Muscle of arm (tissue), 14 donors: ENCODE measurements around the gene RAF1. TPM values are rescaled to one million over a fixed set of nuclear protein-coding genes. Genes with fewer than 3 reads are reported as not detected.
"Not testable (repeated sequence)": the region's sequence is repeated elsewhere in the genome, so short reads cannot be mapped to it uniquely, and the experiment has no call there.

Experiments used
- DNase-seq: peaks from one replicate; pipeline ENCODE4 v3.0.0-alpha.2; 2013
- long read RNA-seq, 11 donors: transcript quantifications; one replicate each; lab custom pipeline, GENCODE V29; 2026
- polyA plus RNA-seq, 12 donors: library from polyadenylated mRNA; unstranded; fragments of 120-200 nt; gene quantifications; one replicate each; pipeline ENCODE4 v1.2.1, GENCODE V29; 2013; ENCODE audit not compliant: insufficient read length in 12 of 12

RAF1 gene
- 100 to 1,000 TPM in 6 of 12 donors, 10 to 100 TPM in 5, not detected in 1; 75.4 to 129 (median 107) TPM for polyA plus RNA-seq
- long read RNA-seq, donor 1, transcript RAF1-201 (17 exons, 3,300 nt): major isoform, 5 of 20 reads
- long read RNA-seq, donor 1, partial matches to known transcripts: 14 of 20 reads
- long read RNA-seq, donor 1, other reads (novel, unspliced or antisense): 0 of 20 reads
- long read RNA-seq, donor 2, transcript RAF1-201 (17 exons, 3,300 nt): major isoform, 10 of 27 reads
- long read RNA-seq, donor 2, partial matches to known transcripts: 12 of 27 reads
- long read RNA-seq, donor 2, other reads (novel, unspliced or antisense): 0 of 27 reads
- long read RNA-seq, donor 3, partial matches to known transcripts: 0 of 6 reads
- long read RNA-seq, donor 3, other reads (novel, unspliced or antisense): 0 of 6 reads
- long read RNA-seq, donor 4, partial matches to known transcripts: 0 of 4 reads
- long read RNA-seq, donor 4, other reads (novel, unspliced or antisense): 0 of 4 reads
- long read RNA-seq, donor 5, transcript RAF1-201 (17 exons, 3,300 nt): major isoform, 16 of 23 reads
- long read RNA-seq, donor 5, partial matches to known transcripts: 6 of 23 reads
- long read RNA-seq, donor 5, other reads (novel, unspliced or antisense): 0 of 23 reads
- long read RNA-seq, donor 6, partial matches to known transcripts: 0 of 2 reads
- long read RNA-seq, donor 6, other reads (novel, unspliced or antisense): 0 of 2 reads
- long read RNA-seq, donor 7, partial matches to known transcripts: 5 of 6 reads
- long read RNA-seq, donor 7, other reads (novel, unspliced or antisense): 0 of 6 reads
- long read RNA-seq, donor 8, partial matches to known transcripts: 8 of 15 reads
- long read RNA-seq, donor 8, other reads (novel, unspliced or antisense): 0 of 15 reads
- long read RNA-seq, donor 9, transcript RAF1-201 (17 exons, 3,300 nt): major isoform, 6 of 18 reads
- long read RNA-seq, donor 9, partial matches to known transcripts: 11 of 18 reads
- long read RNA-seq, donor 9, other reads (novel, unspliced or antisense): 0 of 18 reads
- long read RNA-seq, donor 10, transcript RAF1-201 (17 exons, 3,300 nt): major isoform, 7 of 10 reads
- long read RNA-seq, donor 10, partial matches to known transcripts: 0 of 10 reads
- long read RNA-seq, donor 10, other reads (novel, unspliced or antisense): 0 of 10 reads
- long read RNA-seq, donor 11, transcript RAF1-201 (17 exons, 3,300 nt): major isoform, 7 of 15 reads
- long read RNA-seq, donor 11, partial matches to known transcripts: 8 of 15 reads
- long read RNA-seq, donor 11, other reads (novel, unspliced or antisense): 0 of 15 reads

DNA sequence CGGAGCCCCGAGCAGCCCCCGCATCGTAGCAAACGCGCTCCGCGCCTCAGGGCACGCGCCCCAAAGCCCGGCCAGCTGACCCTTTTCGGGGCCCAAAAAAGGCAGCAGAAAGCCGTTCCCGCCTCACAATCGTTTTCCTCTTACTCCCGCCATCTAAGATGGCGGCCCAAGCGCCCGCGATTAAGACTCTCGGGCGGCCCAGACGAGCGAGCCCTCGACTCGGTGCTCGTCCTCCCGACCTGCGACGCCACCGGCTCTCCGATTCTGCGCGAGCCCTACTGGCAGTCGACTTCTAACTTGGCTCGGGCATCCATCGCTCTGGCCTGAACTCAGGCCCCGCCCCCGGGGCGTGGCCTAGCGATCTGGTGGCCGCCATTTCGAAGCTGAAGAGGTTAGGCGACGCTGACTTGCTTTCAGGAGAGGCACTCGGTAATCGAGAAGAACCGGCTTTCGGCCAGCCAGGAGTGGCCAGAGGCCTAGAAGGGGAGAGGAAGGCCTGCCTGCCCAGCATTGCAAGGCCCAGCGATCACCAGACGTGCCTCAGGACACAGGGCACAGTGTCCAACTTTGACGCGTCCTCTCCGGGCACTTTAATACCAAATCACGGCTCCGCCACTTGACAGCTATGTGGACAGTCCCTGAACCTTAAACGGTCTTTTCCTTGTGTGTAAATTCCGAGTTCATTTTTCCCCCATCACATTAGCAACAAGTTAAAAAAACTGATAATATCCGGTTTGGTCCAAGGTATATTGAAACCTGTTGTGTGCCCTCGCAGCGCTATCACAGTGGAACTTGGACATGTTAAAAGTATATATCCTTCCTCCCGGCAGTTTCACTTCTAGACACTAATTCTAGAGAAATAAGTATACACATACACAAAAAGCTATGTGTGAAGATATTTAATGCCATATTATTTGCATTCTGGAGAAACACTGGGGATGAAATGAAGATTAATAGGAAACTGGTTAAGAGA, at the start of gene RAF1:
Gene RAF1 (minus strand): TSS at position 182 of the 973 bp plus-strand sequence. CDS start 45,396 bp downstream, outside the sequence.
- DNase-seq: peak; percentile 99

DNA sequence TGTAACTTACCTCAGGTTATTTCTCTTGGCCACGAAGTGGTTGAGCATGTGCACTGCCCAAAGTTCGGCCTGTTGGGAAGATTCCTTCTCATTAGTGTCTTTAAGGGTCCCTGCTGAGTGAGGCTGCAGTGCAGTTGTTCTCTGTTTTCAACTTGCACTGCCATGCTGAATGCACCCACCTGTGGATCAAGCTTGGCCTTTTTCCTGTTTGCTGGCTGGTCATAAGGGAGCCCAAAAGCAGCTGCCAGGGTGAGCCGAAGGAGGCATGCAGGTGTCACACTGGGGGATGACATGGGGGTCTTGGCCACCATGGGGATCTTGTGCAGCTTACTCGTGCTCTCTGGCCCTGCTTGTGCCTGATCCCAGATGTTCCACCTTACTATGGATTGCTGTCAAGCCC, 46.1 kb upstream of the RAF1 start:
- no peak for DNase-seq

DNA sequence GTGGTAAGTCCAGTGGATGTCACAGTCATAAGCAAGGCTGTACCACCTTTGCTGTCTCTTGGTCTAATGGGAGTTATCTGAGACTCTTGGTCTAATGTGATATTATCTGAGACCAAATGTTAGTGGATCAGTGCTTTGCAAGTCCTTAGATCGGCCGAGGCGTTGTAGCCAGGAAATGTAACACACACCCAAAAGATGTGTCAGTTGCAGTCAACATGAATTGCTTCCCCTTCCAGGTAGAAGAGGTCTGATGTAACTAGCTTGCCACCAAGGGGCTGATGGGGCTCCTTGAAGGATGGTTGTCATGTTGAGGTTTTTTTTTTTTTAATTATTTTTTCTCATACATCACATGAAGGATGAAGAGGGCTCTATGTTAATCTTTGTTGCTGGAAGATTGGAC, 45.4 kb upstream of the RAF1 start:
- DNase-seq: no peak

DNA sequence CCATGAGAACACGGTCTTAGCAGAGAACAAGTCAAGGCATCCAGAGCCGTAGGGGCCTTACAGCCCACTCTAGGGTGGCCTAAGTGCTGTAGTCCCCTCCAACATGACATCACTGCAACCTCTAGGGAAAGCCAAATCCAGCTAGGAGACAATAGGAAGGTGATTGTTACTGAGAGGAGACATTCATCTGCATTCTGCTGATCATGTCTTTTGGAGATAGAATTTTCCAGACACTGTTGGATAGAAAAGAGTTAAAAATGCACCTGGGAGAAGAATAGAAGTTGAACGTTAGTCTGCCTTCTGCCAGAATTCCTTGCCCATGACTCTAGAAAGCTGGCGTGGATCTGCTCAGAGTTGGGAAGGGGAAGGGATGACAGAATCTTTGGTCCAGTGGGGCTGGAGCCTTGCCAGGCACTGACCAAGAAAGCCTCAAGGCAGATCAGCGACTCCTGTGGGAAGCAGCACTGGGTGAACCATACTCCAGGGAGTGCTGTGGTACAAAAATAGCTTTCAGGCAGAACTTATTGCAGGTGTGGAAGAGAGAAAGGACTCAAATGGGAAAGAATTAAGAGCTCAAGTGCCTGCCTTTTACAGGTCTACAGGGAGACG, 44.8 kb upstream of the RAF1 start:
- no peak for DNase-seq

DNA sequence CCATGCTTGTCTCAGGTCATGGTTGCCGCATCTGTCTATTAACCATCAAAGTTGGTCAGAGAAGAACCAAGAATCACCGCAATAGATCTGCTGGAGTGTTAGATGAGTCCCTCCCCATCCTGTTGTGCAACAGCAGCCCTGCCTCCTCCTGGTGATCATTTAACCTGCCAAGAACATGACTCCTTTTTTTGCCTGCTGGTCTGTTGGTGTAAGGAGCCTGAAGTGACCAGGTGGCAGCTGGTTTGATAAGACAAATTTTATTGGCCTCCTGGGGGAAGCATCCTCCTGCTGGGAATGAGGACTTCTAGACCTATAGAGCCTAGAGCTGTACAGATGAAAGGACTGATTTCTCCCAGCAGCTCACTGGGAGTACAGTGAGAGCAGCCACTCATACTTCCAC, 43.5 kb upstream of the RAF1 start:
- no peak for DNase-seq

DNA sequence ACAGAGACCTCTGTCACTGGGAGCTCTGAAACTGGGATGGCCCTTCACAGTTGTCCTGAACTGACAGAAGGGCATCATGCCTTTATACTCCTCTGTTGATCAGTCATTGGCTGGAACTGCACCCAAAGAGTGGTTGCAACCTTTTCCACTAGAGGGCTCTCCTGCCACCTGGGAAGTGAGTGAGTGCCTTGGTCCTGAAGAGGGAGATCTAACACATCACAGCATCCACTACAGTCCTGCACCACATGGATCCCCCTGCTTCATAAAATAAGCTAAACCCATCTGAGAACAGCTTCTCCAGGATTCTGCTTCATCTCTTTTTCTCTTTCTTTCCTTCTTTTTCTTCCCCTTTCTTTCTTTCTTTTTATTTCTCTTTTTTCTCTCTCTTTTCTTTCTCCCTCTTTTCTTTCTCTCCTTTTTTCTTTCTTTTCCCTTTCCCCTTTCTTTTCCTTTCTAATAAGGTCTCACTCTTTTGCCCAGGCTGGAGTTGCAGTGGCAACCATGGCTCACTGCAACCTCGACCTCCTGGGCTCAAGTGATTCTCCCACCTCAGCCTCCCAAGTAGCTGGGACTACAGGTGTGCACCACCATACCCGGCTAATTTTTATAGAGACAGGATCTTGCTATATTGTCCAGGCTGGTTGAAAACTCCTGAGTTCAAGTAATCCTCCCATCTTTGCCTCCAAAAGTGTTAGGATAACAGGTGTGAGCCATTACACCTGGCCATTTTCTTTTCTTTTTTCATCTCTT, 42.8 kb upstream of the RAF1 start:
- DNase-seq: no peak

DNA sequence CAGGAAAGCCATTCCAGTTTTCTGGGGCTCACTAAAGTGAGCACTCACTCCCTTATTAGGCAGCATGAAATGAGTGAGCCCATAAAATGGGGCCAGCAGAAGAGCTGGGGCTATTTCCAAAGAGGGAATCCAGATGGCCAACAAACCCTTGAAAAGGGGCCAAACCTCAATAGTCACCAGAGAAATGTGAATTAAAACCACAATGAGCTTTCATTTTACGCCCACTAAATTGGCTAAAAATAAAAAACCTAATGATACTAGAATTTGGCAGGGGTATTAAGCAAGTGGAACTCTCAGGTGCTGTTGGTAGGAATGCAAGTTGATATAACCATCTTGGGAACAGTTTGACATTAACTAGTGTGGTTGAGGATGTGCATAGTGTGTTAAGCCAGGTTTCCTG, 42.1 kb upstream of the RAF1 start:
- no peak for DNase-seq

DNA sequence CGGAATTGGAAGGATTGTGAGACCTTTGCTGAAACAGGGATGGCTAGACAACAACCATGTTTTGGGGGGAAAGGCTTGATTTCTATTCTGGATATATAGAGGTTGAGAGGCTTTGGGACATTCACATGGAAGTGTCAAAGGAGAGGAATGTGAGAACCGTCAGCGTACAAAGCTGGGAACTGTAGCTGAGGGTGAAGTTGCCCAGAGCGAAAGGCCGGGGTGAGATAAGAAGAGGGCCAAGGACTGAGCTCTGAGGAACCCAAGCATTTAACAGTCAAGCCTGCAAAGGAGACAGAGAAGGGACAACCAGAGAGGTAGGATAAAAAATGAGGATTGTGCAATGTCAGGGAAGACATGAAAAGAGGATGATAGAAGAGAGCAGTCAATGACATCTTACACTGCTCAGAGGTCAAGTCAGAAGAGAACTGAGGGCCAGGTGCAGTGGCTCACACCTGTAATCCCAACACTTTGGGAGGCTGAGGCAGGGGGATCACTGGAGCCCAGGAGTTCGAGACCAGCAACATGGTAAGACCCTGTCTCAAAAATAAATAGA, 41.5 kb upstream of the RAF1 start:
- no peak for DNase-seq

DNA sequence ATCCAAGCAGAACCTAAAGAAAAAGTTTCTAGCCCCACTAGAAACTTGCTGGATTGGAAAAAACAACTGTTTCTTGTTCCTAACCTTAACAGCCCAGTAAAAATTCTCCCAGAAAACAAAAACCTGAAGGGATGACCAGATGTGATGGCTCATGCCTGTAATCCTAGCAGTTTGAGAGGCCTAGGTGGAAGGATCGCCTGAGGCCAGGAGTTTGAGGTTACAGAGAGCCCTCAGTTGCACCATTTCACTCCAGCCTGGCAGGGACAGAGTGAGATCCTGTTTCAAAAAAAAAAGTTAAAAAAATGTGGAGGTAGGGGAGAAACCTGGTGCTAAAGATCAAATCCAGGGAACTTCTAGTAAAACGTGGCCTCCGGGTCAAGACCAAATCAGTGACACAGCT, 38.6 kb upstream of the RAF1 start:
- no peak for DNase-seq

DNA sequence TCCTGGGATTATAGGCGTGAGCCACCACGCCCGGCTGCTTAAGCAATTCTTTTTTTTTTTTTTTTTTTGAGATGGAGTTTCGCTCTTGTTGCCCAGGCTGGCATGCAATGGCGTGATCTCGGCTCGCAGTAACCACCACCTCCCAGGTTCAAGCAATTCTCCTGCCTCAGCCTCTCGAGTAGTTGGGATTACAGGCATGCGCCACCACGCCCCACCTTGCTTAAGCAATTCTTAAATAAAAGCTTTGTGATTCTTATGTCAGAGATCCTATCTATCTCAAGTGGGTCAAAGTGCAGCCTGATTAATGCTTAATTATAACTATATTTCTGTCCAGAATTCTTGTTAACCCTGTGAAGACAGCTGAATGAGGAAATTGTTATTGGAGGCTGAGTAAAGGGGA, 37.7 kb upstream of the RAF1 start:
- not testable (repeated sequence) for DNase-seq

DNA sequence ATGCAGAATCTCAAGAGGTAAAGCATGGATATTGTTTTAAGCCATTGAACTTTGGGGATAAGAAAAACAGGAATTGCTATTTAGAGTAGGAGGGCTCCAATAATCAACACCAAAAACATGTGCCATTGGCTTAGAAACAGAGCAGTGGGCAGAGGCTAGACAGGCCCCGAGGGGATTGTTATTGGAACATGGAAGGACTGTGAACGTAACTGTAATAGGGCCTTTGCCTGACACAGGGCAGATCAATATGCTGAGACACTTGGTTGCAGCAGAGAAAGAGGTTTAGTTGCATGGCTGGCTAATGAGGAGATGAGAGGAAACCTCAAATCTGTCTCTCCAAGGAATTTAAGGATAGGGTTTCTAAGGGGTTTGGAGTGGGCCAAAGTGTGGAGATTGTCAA, 36.9 kb upstream of the RAF1 start:
- no peak for DNase-seq

DNA sequence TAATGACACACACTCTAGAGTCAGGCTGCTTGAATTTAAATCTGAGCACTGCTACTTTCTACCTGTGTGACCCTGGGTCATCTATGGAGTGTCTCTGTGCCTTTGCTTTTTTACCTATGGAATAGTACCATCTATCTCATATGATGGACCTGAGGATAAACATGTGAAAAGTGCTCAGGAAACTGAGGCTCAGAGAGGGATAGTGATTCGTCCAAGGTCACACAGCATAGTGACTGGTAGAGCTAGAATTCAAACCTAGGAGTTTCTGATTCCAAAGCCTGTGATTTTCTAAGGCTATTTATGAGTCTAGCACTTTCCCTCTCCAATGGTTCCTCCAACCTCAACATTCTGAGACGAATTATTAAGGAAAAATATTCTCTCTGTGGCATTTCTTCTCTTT, 32.0 kb upstream of the RAF1 start:
- DNase-seq: no peak

DNA sequence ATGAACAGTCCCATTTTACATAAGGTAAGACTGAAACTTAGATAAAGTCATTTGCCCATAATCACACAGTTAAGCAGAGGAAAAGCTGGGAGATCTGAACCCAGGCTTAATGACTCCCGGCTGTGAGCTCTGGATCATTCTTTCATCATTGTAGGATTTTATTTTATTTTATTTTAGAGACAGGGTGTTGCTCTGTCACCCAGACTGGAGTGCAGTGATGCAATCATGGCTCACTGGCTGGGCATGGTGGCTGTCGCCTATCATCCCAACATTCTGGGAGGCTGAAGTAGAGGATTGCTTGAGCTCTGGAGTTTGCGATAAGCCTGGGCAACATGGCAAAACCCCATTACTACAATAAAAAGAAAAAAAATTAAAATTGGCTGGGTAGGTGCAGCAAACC, 31.2 kb upstream of the RAF1 start:
- no peak for DNase-seq

DNA sequence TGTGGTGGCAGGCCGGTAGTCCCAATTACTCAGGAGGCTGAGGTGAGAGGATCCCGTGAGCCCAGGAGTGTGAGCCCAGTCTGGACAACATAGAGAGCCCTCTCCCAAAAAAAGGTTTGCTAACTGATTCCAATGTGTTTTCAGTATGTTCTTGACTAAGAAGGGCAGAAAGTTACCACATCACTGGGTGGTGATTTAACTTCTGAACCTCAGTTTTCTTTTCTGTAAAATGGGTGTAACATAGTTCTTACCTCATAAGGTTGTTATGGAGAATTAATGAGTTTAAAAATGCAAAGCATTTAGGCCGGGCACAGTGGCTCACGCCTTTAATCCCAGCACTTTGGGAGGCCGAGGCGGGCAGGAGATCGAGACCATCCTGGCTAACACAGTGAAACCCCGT, 28.5 kb upstream of the RAF1 start:
- DNase-seq: no peak

DNA sequence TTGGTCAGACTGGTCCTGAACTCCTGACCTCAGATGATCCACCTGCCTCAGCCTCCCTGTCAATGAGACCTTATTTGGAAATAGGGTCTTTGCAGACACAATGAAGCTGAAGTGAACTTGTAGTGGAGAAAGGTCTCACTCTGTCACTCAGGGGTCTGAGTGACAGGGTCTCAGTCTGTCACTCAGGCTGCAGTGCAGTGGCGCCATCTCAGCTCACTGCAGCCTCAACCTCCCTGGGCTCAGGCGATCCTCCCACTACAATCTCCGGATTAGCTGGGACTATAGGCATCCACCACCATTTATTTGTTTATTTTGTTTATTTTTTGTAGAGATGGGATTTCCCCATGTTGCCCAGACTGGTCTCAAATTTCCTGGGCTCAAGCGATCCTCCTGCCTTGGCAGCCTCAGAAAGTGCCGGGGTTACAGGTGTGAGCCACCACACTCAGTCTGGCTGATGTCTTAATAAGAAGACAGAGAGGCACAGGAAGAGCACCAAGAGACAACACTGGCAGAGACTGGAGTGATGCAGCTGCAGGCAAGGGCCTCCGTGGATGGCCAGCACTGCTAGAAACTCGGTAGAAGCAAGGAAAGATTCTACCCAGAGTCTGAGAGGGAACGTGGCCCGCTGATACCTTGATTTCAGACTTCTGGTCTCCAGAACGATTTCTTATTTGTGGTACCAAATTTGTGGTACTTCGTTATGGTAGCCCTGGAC, 26.2 kb upstream of the RAF1 start:
- no peak for DNase-seq

DNA sequence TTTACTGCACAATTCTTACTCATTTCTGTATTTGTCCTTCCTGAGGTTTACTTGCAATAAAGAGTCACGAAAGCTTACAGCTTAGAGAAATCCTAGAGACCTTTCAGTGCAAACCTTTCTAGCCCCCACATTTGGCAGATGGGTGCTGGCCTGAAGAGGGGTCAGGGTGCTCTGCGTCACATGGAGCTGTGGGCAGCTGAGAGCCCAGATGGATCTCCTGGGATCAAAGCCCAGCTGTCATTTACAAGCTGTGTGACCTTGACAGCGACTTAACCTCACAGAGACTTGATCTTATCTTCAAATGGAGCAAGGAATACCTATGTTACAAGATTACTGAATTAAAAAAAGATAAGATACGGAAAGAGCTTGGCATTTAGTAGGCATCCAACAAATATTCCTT, 24.0 kb upstream of the RAF1 start:
- no peak for DNase-seq

DNA sequence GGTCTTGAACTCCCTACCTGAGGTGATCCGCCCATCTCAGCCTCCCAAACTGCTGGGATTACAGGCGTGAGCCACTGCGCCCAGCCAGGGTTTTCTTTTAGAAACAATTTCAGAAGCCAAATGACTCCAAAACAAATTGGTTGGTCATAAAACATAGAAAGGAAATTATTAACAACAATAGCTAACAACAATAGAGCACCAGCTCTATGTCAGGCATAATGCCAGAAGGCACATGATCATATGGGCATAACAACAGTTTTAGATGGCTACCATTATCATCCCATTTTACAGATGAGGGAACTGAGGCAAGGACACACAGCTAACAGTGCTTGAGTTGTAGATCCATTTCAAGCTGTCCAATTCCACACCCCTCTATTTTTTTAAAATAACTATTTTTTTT, 22.2 kb upstream of the RAF1 start:
- DNase-seq: no peak

DNA sequence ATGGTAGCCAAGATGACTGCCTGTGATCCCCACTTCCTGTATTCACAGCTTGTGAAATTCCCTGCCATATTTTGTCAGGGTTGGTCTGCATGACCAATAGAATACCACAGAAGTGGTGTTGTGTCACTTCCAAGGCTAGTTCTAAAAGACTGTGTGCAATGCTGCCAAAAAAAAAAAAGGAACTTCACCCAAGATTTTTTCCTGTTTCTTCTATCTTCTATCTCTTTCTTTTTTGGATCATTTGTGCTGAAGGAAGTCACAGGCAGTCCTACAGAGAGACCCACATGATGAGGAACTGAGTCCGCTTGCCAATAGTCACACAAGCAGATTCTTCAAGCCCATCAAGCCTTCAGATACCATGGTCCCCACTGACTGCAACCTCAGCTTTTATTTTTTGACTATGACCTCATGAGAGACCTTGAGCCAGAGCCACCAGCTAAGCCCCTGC, 18.1 kb upstream of the RAF1 start:
- no peak for DNase-seq
